SJCRH30 (cell line): Measurements from ENCODE around the gene WASHC2C. TPM values are rescaled to one million over a fixed set of nuclear protein-coding genes. Genes with fewer than 3 reads are reported as not detected.
"Not testable (repeated sequence)": the region's sequence is repeated elsewhere in the genome, so short reads cannot be mapped to it uniquely, and the experiment has no call there.

Experiments used
- DNase-seq, 2 experiments: peaks; one replicate each; pipeline ENCODE4 v3.0.0-alpha.2; 2015 to 2020
- H3K27ac ChIP-seq: fragments of 250-450 bp; sonication (Bioruptor Pico); 2 replicates; pipeline ENCODE4 v1.5.1; 2020; ENCODE audit warnings: mild to moderate bottlenecking, moderate library complexity
- H3K27me3 ChIP-seq: fragments of 250-450 bp; sonication (Bioruptor Pico); 2 replicates; pipeline ENCODE4 v1.5.1; 2020; ENCODE audit warnings: mild to moderate bottlenecking, moderate library complexity
- H3K36me3 ChIP-seq: fragments of 250-450 bp; sonication (Bioruptor Pico); 2 replicates; pipeline ENCODE4 v1.5.1; 2020; ENCODE audit warnings: mild to moderate bottlenecking, moderate library complexity
- H3K4me1 ChIP-seq: fragments of 250-450 bp; sonication (Bioruptor Pico); 2 replicates; pipeline ENCODE4 v1.5.1; 2020; ENCODE audit warnings: mild to moderate bottlenecking, moderate library complexity
- H3K4me3 ChIP-seq: fragments of 250-450 bp; sonication (Bioruptor Pico); 2 replicates; pipeline ENCODE4 v1.5.1; 2020; ENCODE audit warnings: mild to moderate bottlenecking, moderate library complexity
- H3K9me3 ChIP-seq: fragments of 250-450 bp; sonication (Bioruptor Pico); replicated peaks from 2 replicates; pipeline ENCODE4 v1.5.1; 2020; ENCODE audit warnings: mild to moderate bottlenecking, moderate library complexity
- total RNA-seq: library from RNA; depleted of rRNA; stranded (reverse); fragments of >200 nt; shearing (Covaris generic); gene quantifications from 2 replicates; pipeline ENCODE4 v1.2.3, GENCODE V29; 2014

The WASHC2C gene
- total RNA-seq, 1 experiment from 2014 or later = 14.3 TPM

DNA sequence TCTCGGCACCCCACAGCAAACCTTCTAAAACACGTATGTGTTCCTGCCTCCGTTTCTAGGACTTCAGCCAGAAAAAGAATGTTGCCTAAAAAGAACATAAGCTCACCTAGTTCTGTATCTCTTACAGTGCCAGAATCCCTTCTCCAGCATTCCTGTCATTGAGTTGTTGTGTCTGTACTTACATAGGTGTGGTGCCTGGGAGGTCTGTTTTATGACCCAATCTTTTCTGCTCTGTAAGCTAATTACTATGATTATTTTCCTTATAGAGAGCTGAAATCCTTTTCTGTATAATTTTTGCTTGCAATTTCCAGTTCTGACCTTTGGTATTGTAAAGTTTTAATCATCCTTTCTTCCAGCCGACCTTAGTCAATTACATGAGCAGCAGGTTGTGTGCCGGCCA is 28.0 kb downstream of the WASHC2C start:
- H3K9me3 ChIP-seq, H3K4me3 ChIP-seq, DNase-seq, H3K4me1 ChIP-seq, H3K27ac ChIP-seq, H3K27me3 ChIP-seq, H3K36me3 ChIP-seq: not testable (repeated sequence)

DNA sequence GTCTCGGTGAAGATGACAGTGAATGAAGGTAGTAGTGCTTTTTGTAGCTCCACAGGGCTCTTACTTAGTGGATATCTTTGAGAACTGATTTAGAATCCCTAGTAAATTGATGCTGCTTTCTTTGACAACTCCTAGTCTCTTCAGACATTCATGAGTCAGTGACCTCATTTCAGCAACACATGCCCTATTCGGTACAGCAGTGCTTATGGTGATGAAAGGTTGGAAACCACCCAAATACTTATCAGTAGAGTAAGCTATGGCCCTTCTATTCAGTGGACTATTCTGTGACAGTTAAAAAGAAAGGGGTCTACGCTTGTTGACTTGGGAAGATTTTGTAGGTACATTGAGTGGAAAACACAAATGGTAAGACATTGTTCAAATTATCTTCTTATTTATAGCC is 29.0 kb downstream of the WASHC2C start:
- not testable (repeated sequence) for H3K36me3 ChIP-seq, DNase-seq, H3K27ac ChIP-seq, H3K9me3 ChIP-seq, H3K4me3 ChIP-seq, H3K4me1 ChIP-seq, H3K27me3 ChIP-seq

DNA sequence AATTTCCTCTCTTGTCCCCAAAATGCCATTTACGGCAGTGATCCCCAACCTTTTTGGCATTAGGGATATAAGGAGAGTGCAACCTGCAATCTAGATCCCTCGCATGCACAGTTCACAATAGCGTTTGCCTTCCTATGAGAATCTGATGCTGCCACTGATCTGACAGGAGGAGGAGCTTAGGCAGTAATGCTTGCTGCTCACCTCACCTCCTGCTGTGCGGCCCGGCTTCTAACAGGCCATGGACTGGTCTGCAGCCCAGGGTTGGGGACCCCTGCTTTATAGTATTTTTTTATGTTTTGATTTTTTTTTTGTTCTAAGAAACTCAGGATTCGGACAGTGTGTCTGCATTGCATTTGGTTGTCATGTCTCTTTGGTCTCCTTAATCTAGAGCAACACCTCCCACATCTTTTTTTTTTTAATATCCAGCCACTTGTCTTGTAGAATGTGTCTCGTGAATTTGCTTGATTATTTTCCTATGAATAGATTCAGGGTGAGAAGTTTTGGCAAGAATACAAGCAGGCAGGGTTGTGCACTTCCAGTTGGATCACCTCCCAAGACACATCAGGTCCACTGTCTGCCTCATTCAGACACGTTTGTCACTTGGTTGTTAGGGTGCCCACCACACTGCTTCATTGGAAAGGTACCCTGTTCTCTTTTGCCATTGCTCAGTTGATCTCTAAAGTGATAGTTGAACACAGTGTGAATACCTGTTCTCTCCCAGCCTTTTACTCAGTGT is 30.8 kb downstream of the WASHC2C start:
- H3K27ac ChIP-seq, H3K36me3 ChIP-seq, H3K4me3 ChIP-seq, H3K4me1 ChIP-seq, H3K27me3 ChIP-seq, H3K9me3 ChIP-seq: not testable (repeated sequence)
- DNase-seq = peak in 1 of 2 experiments; percentile 1

DNA sequence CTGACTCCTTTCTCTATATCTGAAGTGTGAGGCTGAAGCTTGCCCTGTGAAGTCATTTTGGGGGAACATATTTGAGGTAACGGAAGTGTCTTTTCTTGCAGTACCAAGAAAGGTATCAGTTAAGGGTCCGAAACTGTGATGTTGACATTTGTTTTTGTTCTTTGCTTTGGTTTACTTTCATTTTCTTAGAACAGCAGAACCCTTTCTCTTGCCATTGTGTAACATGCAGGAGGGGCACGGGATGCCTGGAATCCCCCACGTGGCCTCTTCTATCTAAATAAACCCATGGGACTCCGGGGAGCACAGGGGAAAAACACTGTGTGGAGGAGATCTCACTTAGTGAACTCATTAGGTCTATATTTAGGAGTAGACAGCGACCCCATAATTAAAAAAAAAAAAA is 34.6 kb downstream of the WASHC2C start:
- not testable (repeated sequence) for H3K27ac ChIP-seq, H3K4me3 ChIP-seq, H3K4me1 ChIP-seq, H3K36me3 ChIP-seq, H3K27me3 ChIP-seq, H3K9me3 ChIP-seq, DNase-seq

DNA sequence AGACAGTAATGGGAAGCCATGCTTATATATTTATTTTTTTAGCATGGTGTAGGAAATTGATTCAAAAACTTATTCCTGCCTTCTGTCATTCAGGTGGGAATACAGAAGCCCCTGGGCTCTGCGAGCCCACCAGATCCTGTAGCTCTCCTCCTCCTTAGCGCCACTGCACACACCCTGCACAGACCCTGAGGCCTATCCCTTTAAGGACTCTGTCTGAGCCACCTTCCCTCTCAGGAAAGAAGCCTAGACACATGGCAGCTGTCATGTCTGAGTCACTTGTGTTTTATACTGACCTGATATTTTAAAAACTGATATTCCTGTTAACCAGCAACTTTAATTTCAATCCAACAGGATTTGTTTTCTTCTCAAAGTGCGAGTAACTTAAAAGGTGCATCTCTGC is 36.0 kb downstream of the WASHC2C start:
- H3K36me3 ChIP-seq, H3K4me1 ChIP-seq, H3K9me3 ChIP-seq, H3K27me3 ChIP-seq, H3K27ac ChIP-seq, DNase-seq, H3K4me3 ChIP-seq: not testable (repeated sequence)

DNA sequence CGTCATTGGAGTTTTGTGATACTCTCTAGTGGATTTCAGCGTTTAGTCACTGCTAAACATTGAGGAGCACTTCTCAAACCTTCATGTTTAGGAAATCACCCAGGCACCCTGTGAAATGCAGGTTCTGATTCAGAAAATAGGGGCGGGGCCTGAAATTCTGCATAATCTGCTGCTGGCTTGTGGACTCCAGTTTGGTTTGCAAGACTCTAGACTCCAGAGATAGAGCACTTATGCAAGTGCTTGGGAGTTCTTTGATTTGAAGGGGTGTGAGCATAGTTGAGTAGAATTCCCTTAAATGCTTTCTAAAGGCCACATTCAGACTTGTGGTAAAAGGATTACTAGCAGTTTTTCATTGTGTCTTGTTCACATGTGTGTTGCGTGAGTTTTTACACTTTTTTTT is 41.3 kb downstream of the WASHC2C start:
- not testable (repeated sequence) for H3K9me3 ChIP-seq, H3K4me1 ChIP-seq, H3K27ac ChIP-seq, H3K4me3 ChIP-seq, DNase-seq, H3K27me3 ChIP-seq, H3K36me3 ChIP-seq

DNA sequence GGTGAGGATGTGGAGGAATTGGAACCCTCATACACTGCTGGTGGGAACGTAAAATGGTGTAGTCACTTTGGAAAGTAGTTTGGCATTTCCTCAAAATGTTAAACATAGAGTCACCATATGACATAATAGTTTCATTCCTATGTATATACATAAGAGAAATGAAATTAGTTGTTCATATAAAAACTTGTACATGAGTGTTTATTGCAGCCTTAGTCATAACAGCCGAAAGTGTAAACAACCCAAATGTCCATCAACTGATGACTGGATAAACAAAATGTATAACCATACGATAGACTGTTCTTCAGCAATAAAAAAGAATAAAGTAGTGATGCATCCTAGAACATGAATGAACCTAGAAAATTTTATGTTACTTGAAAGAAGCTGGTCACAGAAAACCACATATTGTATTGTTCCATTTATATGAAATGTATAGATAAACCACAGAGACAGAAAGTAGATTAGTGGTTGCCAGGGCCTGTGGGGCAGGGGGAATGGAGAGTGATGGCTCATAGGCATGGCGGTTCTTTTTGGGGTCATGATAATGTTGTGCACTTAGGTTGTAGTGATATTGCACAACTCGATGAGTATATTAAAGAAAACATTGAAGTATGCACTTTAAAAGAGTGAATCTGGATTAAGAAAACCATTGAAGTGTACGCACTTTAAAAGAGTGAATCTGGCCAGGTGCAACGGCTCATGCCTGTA is 44.8 kb downstream of the WASHC2C start:
- not testable (repeated sequence) for H3K27me3 ChIP-seq, H3K4me3 ChIP-seq, H3K27ac ChIP-seq, DNase-seq, H3K4me1 ChIP-seq, H3K36me3 ChIP-seq, H3K9me3 ChIP-seq

DNA sequence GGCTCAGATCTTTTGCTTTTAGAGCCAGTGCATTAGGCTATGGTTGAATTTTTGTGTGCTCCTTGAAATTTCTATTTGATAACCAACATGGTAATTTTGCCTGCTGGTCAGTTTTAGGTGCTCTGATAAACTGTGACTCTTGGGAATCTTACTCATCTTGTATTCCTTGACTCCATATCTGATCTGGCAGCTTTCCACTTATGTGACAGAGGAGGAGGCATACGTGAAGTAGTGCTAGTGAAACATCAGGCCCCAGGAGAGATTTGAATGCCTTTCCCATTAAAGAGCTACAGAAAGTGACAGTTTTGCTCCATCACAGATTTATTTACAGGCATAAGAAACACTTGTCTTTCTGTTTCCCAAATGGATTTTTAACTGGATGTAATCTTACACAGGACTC is 59.2 kb downstream of the WASHC2C start:
- H3K9me3 ChIP-seq, H3K4me1 ChIP-seq, H3K27me3 ChIP-seq, H3K4me3 ChIP-seq, H3K36me3 ChIP-seq, H3K27ac ChIP-seq, DNase-seq: not testable (repeated sequence)

DNA sequence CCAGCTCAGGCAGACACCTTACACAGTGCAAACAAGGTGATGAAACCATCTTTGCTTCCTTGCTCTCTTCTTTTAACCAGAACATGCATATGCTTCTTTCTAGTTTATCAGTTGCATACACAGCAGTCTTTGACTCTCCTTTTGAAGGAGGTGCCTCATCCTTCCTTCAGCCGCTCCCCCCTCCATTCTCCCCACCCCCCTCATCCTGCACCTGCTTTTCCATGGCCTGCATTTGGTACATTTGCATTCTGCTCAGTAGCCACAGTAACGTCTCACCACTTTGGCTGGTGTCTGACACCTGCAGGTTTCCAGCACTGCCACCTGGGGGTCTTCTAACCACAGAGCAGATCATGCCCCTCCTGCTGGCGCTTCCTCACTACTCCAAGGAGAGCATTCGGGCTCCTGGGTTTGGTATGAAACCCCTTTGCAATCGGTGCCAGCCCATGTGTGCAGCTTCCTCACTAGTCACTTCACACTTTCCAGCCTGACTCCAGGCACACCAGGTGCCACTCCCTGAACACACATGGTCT is 60.2 kb downstream of the WASHC2C start:
- not testable (repeated sequence) for DNase-seq, H3K4me1 ChIP-seq, H3K9me3 ChIP-seq, H3K4me3 ChIP-seq, H3K36me3 ChIP-seq, H3K27me3 ChIP-seq, H3K27ac ChIP-seq

DNA sequence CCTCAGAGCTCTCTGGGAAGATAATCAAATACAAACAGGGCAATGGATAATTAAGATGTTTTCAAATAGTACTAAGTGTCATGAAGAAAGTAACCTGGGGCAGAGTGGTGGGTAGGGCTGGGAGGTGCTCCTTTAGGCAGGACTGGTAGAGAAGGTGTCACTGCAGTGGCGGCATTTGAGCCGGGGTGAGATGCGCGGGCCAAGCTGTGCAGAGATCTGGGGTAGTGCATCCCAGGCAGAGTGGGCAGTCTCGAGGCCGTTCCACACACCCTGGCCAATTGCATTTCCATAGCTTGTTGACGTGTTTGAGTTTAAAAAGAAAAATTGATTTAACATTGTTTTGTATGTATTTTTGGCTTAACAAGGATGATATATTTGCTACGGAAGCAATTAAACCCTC is 62.9 kb downstream of the WASHC2C start:
- not testable (repeated sequence) for H3K9me3 ChIP-seq, H3K36me3 ChIP-seq

DNA sequence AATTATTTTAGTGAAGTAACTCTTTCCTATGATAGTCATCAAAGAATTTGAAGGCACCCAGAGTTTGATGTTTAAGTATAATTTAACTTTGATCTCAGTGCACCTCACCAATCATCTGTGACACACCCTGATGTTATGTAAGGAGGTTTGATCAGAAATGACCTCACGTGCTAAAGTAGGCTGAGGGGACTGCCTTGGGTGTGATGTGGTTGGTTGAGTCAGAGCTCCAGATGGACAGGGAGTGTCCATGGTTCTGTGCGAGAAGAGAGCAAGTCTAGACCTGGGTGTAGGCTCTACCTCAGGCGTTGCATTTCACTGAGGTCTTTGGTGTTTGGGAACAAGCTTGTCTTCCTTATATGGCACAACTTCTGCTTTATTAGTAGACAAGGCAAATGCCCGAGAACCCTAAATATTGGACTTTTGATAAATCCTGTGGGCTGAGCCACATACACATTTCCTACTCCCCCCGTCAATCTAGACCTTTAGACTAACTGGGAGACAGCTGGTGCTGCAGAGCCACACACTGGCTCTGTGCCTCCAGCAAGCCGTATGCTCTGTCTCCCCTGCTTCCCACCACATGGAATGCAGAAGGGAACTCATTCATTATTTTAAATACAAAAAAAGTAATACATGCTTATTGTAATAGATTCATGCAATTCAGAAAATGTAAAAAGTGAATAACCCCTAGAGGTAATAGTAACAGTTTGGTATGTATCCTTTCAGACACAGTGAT is 63.8 kb downstream of the WASHC2C start:
- H3K4me3 ChIP-seq, H3K4me1 ChIP-seq, H3K27me3 ChIP-seq, H3K36me3 ChIP-seq, H3K27ac ChIP-seq, DNase-seq, H3K9me3 ChIP-seq: not testable (repeated sequence)

More for the DNA sequence above, 62.9 kb downstream of the WASHC2C start:
- H3K27me3 ChIP-seq, H3K4me1 ChIP-seq, DNase-seq, H3K4me3 ChIP-seq, H3K27ac ChIP-seq: not testable (repeated sequence)

DNA sequence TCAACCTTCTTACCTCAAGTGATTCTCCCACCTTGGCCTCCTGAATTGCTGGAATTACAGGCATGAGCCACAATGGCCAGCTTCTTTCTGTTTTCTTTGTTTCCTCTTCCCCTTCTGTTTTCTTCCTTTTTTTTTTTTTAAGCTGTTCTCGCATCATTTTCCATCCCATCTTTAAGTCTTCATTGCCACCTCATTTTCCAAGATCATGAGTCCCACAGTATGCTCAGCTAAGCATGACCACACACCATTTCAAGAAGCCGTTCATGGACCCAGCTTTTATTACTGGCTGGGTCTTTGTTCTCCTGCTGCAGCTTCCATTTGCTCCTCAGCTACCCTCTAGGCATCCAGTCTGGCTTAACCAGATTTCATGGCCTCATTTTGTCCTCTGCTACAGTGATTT is 67.7 kb downstream of the WASHC2C start:
- not testable (repeated sequence) for H3K27me3 ChIP-seq, H3K4me1 ChIP-seq, H3K4me3 ChIP-seq, DNase-seq, H3K27ac ChIP-seq, H3K36me3 ChIP-seq, H3K9me3 ChIP-seq

DNA sequence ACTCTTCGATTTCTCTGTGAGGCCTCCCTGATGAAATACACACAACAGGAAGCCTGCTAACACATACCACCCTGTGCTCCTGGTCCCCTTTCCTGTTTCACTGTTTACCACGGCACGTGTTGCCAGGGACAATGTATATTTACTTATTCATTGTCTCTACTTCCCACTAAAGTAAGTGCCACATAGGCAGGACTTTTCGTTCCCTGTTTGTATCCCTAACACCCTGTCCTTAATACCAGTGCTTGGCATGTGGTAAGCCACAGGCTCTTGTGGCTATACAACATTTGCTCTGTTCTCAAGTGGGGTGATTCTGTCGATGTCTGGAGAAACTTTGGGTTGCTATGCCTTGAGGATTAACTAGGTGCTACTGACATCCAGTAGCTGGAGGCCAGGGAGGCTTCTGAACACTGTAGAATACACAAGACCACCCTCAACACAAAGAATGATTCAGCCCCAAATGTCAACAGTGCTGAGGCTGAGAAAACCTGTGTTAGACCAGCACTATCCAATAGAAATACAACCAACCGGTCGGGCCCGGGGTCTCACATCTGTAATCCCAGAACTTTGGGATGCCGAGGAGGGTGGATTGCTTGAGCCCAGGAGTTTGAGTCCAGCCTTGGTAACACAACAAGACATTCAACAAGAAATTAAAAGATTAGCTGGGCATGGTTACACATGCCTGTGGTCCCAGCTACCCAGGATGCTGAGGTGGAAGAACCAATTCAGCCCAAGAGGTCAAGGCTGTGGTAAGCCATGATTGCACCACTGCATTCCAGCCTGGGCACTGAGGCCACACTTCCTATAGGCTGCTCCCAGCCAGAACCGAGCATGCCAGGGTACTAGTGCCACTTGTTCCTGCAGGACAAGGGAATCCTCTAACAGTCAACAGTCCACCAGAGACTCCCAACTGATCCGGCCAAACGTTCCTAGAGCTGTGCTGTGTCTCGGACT is 76.3 kb downstream of the WASHC2C start:
- H3K4me1 ChIP-seq = not testable (repeated sequence)
- peak; percentile 6 to 12 for DNase-seq

DNA sequence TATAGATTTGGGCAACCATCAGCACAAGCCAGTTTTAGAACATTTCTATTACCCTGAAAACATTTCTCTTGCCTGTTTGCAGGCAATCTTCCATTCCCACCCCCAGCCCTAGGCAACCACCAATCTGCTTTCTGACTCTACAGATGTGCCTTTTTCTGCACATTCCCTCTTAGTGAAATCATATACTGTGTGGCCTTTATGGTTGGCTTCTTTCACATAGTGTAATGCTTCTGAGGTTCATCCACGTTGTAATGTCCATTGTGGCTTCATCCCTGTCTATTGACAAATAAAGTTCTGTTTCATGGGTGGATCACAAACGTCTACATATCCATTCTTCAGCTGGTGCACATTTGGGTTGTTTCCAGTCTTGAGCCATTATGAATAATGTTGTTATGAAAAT is 77.9 kb downstream of the WASHC2C start:
- not testable (repeated sequence) for DNase-seq, H3K4me3 ChIP-seq, H3K27ac ChIP-seq, H3K27me3 ChIP-seq, H3K36me3 ChIP-seq, H3K4me1 ChIP-seq, H3K9me3 ChIP-seq

More for the DNA sequence above, 76.3 kb downstream of the WASHC2C start:
- H3K9me3 ChIP-seq, H3K27ac ChIP-seq, H3K27me3 ChIP-seq, H3K36me3 ChIP-seq, H3K4me3 ChIP-seq: not testable (repeated sequence)
